Measurements from ENCODE around the gene NLRC4. TPM values are rescaled to one million over a fixed set of nuclear protein-coding genes. Genes with fewer than 3 reads are reported as not detected.

NLRC4 gene
- total and polyA plus RNA-seq, 2 experiments from 2014 or later, result 0.13 to 0.21 TPM

GRCh38 chr2:32250290-32250689 lies 14.4 kb downstream of the NLRC4 start:
- no peaks in the 10 kb centered on the region for H3K9me3 ChIP-seq (ENCODE audit: low read depth)
- H3K4me3 ChIP-seq, result no peak overlapping the region
- H3K4me2 ChIP-seq, result no peak overlapping the region
- H2AFZ ChIP-seq, result no peak overlapping the region
- no peaks in the 10 kb centered on the region for H3K79me2 ChIP-seq
- H3K4me1 ChIP-seq (ENCODE audit: insufficient read depth), result no peaks in the 10 kb centered on the region
- no peak overlapping the region for H3K27ac ChIP-seq
- WGBS (ENCODE audit: low lambda C conversion rate, missing lambda C conversion rate), result 83% methylated on average over 10 of the region's 10 CpGs
- no peaks in the 10 kb centered on the region for H3K36me3 ChIP-seq (replicated peaks; ENCODE audit: insufficient read depth, low read depth)
- TF ChIP-seq, protein P1, sequence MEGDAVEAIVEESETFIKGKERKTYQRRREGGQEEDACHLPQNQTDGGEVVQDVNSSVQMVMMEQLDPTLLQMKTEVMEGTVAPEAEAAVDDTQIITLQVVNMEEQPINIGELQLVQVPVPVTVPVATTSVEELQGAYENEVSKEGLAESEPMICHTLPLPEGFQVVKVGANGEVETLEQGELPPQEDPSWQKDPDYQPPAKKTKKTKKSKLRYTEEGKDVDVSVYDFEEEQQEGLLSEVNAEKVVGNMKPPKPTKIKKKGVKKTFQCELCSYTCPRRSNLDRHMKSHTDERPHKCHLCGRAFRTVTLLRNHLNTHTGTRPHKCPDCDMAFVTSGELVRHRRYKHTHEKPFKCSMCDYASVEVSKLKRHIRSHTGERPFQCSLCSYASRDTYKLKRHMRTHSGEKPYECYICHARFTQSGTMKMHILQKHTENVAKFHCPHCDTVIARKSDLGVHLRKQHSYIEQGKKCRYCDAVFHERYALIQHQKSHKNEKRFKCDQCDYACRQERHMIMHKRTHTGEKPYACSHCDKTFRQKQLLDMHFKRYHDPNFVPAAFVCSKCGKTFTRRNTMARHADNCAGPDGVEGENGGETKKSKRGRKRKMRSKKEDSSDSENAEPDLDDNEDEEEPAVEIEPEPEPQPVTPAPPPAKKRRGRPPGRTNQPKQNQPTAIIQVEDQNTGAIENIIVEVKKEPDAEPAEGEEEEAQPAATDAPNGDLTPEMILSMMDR (IDR thresholded peaks at IDR 0.05; ENCODE audit: poor library complexity), result no peak
- no peak for TF ChIP-seq EZH2phosphoT487 (IDR thresholded peaks at IDR 0.05; ENCODE audit: low read depth, severe bottlenecking, unreplicated experiment)
- TF ChIP-seq EZH2 (IDR thresholded peaks at IDR 0.05; ENCODE audit: borderline replicate concordance), result no peak
- H3K9me2 ChIP-seq (replicated peaks; ENCODE audit: insufficient read depth), result no peaks in the 10 kb centered on the region
- no peak for DNase-seq (ENCODE audit: low spot score)
- H3K27me3 ChIP-seq, result no peaks in the 10 kb centered on the region
- H4K20me1 ChIP-seq (ENCODE audit: insufficient read depth, poor library complexity, severe bottlenecking), result no peaks in the 10 kb centered on the region

DNA sequence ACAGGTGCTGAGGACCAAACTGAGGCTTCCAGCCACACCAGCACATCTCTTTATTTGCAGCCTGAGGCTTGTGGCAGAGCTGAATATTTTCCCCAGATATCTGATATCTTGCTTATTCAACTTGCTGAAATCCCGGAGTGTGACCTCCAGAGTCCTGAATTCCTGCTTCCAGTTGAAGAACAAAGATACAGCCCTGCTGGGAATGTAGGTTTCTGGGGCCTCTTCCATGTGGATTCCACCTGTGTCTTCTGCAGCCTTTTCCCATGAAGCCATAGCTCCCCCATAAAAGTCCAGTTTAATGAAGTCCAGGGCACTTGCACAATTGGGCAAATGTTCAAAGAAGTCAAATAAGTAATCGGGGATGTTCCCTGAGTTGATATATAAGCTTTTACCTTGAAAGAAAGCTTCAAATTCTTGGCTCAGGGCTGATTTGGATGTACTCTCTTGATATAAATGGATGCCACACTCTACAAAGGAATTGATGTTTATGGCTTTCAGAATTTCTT lies 14.9 kb downstream of the NLRC4 start:
- no peak for DNase-seq (ENCODE audit: low spot score)
- Histone ChIP-seq H3K4me1 (ENCODE audit: insufficient read depth) (no peaks in the 10 kb centered on the region), H3K36me3 (replicated peaks; ENCODE audit: insufficient read depth, low read depth) (no peaks in the 10 kb centered on the region), H3K79me2 (no peaks in the 10 kb centered on the region), H4K20me1 (ENCODE audit: insufficient read depth, poor library complexity, severe bottlenecking) (no peaks in the 10 kb centered on the region), H3K27ac (no peak overlapping the region), H3K9me3 (ENCODE audit: low read depth) (no peaks in the 10 kb centered on the region), H3K4me3 (no peak overlapping the region), H2AFZ (no peak overlapping the region), H3K27me3 (no peaks in the 10 kb centered on the region), H3K4me2 (no peak overlapping the region), H3K9me2 (replicated peaks; ENCODE audit: insufficient read depth) (no peaks in the 10 kb centered on the region)
- 78% methylated on average over 2 of the region's 2 CpGs for WGBS (ENCODE audit: low lambda C conversion rate, missing lambda C conversion rate)
- TF ChIP-seq, protein P1 (IDR thresholded peaks at IDR 0.05; ENCODE audit: poor library complexity), result no peak
- TF ChIP-seq EZH2phosphoT487 (IDR thresholded peaks at IDR 0.05; ENCODE audit: low read depth, severe bottlenecking, unreplicated experiment), result no peak
- no peak for TF ChIP-seq EZH2 (IDR thresholded peaks at IDR 0.05; ENCODE audit: borderline replicate concordance)

DNA sequence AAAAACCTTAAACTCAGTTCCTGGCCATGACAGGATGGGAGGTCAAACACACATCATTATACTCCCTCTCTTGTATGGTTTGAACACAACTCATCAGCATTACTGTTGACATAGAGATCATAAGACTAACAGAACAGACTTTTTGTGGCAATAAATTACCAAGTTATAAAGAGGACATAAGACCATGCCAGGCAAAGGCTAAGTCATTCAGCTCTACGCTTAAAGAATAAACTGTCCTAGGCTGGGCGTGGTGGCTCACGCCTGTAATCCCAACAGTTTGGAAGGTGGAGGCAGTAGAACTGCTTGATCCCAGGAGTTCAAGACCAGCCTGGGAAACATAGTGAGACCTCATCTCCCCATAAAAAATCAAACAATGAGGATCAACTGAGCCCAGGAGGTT lies 16.4 kb downstream of the NLRC4 start:
- H3K4me3 ChIP-seq, result no peak overlapping the region
- TF ChIP-seq, protein P1 (IDR thresholded peaks at IDR 0.05; ENCODE audit: poor library complexity), result no peak
- TF ChIP-seq EZH2 (IDR thresholded peaks at IDR 0.05; ENCODE audit: borderline replicate concordance), result no peak
- TF ChIP-seq EZH2phosphoT487 (IDR thresholded peaks at IDR 0.05; ENCODE audit: low read depth, severe bottlenecking, unreplicated experiment), result no peak
- no peaks in the 10 kb centered on the region for H3K9me2 ChIP-seq (replicated peaks; ENCODE audit: insufficient read depth)
- peak; percentile 19 for DNase-seq (ENCODE audit: low spot score)
- no peaks in the 10 kb centered on the region for H3K9me3 ChIP-seq (ENCODE audit: low read depth)
- no peak overlapping the region for H3K27ac ChIP-seq
- H2AFZ ChIP-seq, result no peak overlapping the region
- no peaks in the 10 kb centered on the region for H4K20me1 ChIP-seq (ENCODE audit: insufficient read depth, poor library complexity, severe bottlenecking)
- no peak overlapping the region for H3K4me2 ChIP-seq
- no peaks in the 10 kb centered on the region for H3K79me2 ChIP-seq
- H3K36me3 ChIP-seq (replicated peaks; ENCODE audit: insufficient read depth, low read depth), result no peaks in the 10 kb centered on the region
- 65% methylated on average over 3 of the region's 3 CpGs for WGBS (ENCODE audit: low lambda C conversion rate, missing lambda C conversion rate)
- H3K4me1 ChIP-seq (ENCODE audit: insufficient read depth), result no peaks in the 10 kb centered on the region
- H3K27me3 ChIP-seq, result no peaks in the 10 kb centered on the region

- no peak overlapping the region for H3K4me2 ChIP-seq
- H2AFZ ChIP-seq, result no peak overlapping the region
- H3K27ac ChIP-seq, result no peak overlapping the region
- H3K4me1 ChIP-seq (ENCODE audit: insufficient read depth), result no peaks in the 10 kb centered on the region
- no peaks in the 10 kb centered on the region for H3K79me2 ChIP-seq
- TF ChIP-seq EZH2phosphoT487 (IDR thresholded peaks at IDR 0.05; ENCODE audit: low read depth, severe bottlenecking, unreplicated experiment), result no peak
- no peak for TF ChIP-seq EZH2 (IDR thresholded peaks at IDR 0.05; ENCODE audit: borderline replicate concordance)
- TF ChIP-seq, protein P1 (IDR thresholded peaks at IDR 0.05; ENCODE audit: poor library complexity), result no peak
- no peaks in the 10 kb centered on the region for H3K36me3 ChIP-seq (replicated peaks; ENCODE audit: insufficient read depth, low read depth)
- H4K20me1 ChIP-seq (ENCODE audit: insufficient read depth, poor library complexity, severe bottlenecking), result no peaks in the 10 kb centered on the region
- no peaks in the 10 kb centered on the region for H3K27me3 ChIP-seq
- WGBS (ENCODE audit: low lambda C conversion rate, missing lambda C conversion rate), result 90% methylated on average over 4 of the region's 4 CpGs
- no peaks in the 10 kb centered on the region for H3K9me2 ChIP-seq (replicated peaks; ENCODE audit: insufficient read depth)
- no peaks in the 10 kb centered on the region for H3K9me3 ChIP-seq (ENCODE audit: low read depth)
- DNase-seq (ENCODE audit: low spot score), result no peak
- no peak overlapping the region for H3K4me3 ChIP-seq
These were observed 17.8 kb downstream of the NLRC4 start for GRCh38 chr2:32246911-32247310.

Measured in hepatocyte (in vitro differentiated cells).